Myocyte (in vitro differentiated cells): ENCODE measurements around the gene SEMA7A. TPM values are rescaled to one million over a fixed set of nuclear protein-coding genes. Genes with fewer than 3 reads are reported as not detected.

Source experiments
- microRNA-seq: library from miRNA; unstranded; fragments of <30 nt; microRNA quantifications from one replicate; pipeline ENCODE4, GENCODE V29; 2016
- total RNA-seq: library from RNA; depleted of rRNA; stranded (reverse); fragments of >200 nt; gene quantifications from 2 replicates; pipeline ENCODE4 v1.2.3, GENCODE V29; 2014

SEMA7A gene
- total RNA-seq, 1 donor from 2014 or later, result 11.4 TPM

Small RNA genes lying within 50 kb of the gene (microRNA-seq; reads per million reads assigned to microRNA genes)
- gene MIR6881, result not detected

Other genes with a start within 250 kb of the SEMA7A start
- gene STRA6, start 231.2 kb downstream of the SEMA7A start, total RNA-seq, result not detected in 2 replicates
- gene CCDC33, start 197.6 kb downstream of the SEMA7A start, total RNA-seq, result not detected in 2 replicates
- gene CYP11A1, start 66.3 kb downstream of the SEMA7A start, total RNA-seq, result not detected in 2 replicates
- 44.4 and 63.2 TPM in 2 replicates for gene UBL7, start 27.2 kb upstream of the SEMA7A start, total RNA-seq
- 0.36 and 0.88 TPM in 2 replicates for gene ARID3B, start 107.3 kb upstream of the SEMA7A start, total RNA-seq
- 74.0 and 76.0 TPM in 2 replicates for gene CLK3, start 181.9 kb upstream of the SEMA7A start, total RNA-seq